ENCODE data around the gene FAM219A.

FAM219A gene

GRCh38 chr9:34375901-34376595 is 82.3 kb downstream of the FAM219A start:
- H3K4me3 ChIP-seq (replicated peaks; ENCODE audit: low read depth, low read length) = peak overlapping the region; percentile 52
- DNase-seq (ENCODE audit: extremely low read depth, low read depth) = no peak
- TF ChIP-seq CTCF (IDR thresholded peaks at IDR 0.05; ENCODE audit: low read depth, low read length, missing control alignments) = no peak

GRCh38 chr9:34374905-34375552 is 83.3 kb downstream of the FAM219A start:
- TF ChIP-seq CTCF (IDR thresholded peaks at IDR 0.05; ENCODE audit: low read depth, low read length, missing control alignments) = no peak
- DNase-seq (ENCODE audit: extremely low read depth, low read depth) = no peak
- H3K4me3 ChIP-seq (replicated peaks; ENCODE audit: low read depth, low read length) = no peak overlapping the region

GRCh38 chr9:34374339-34374738 is 84.0 kb downstream of the FAM219A start:
- DNase-seq (ENCODE audit: extremely low read depth, low read depth) = no peak
- H3K4me3 ChIP-seq (replicated peaks; ENCODE audit: low read depth, low read length) = no peak overlapping the region
- no peak for TF ChIP-seq CTCF (IDR thresholded peaks at IDR 0.05; ENCODE audit: low read depth, low read length, missing control alignments)

GRCh38 chr9:34373749-34374148 is 84.6 kb downstream of the FAM219A start:
- no peak overlapping the region for H3K4me3 ChIP-seq (replicated peaks; ENCODE audit: low read depth, low read length)
- TF ChIP-seq CTCF (IDR thresholded peaks at IDR 0.05; ENCODE audit: low read depth, low read length, missing control alignments) = no peak
- DNase-seq (ENCODE audit: extremely low read depth, low read depth) = no peak

GRCh38 chr9:34372467-34373011 is 85.8 kb downstream of the FAM219A start:
- TF ChIP-seq CTCF (IDR thresholded peaks at IDR 0.05; ENCODE audit: low read depth, low read length, missing control alignments) = no peak
- DNase-seq (ENCODE audit: extremely low read depth, low read depth) = no peak

GRCh38 chr9:34371886-34372466 is 86.4 kb downstream of the FAM219A start:
- no peak overlapping the region for H3K4me3 ChIP-seq (replicated peaks; ENCODE audit: low read depth, low read length)
- no peak for TF ChIP-seq CTCF (IDR thresholded peaks at IDR 0.05; ENCODE audit: low read depth, low read length, missing control alignments)
- no peak for DNase-seq (ENCODE audit: extremely low read depth, low read depth)

More at GRCh38 chr9:34372467-34373011, 85.8 kb downstream of the FAM219A start:
- H3K4me3 ChIP-seq (replicated peaks; ENCODE audit: low read depth, low read length) = no peak overlapping the region
